Fibroblast of skin of scalp (primary cell): Measurements from ENCODE around the gene MAML3.
A peak's percentile ranks its signal among the peaks of the same experiment; 100 is the strongest.

Experiments
- DNase-seq: peaks from one replicate; pipeline ENCODE4 v3.0.0-alpha.2; 2013

MAML3 gene

GRCh38 chr4:140038031-140038533 is 115.9 kb downstream of the MAML3 start:
- no peak for DNase-seq

GRCh38 chr4:140037353-140038030 is 116.5 kb downstream of the MAML3 start:
- DNase-seq, result peak; percentile 92

DNA sequence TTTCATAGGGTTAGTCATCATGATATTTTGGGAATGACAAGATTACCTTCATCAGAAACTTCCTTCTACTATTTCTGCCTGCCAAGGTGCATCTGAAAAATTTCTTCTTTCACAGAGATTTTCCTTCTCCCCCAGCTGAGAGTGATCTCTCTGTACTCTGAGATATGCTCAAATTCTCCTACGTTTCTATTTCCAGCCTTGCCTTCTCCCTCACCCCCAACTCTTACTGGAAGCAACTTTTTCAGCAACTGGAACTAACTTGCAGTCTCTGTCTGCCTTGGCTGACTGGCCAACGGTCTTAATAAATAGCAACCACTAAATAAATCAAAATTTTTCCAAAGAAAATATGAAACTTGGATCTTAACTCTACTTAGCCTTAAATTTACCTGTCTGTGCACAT is 122.3 kb downstream of the MAML3 start:
- DNase-seq, result no peak

GRCh38 chr4:140031061-140031460 is 122.9 kb downstream of the MAML3 start:
- no peak for DNase-seq

- no peak for DNase-seq
Observed at GRCh38 chr4:140028676-140029517, 125.1 kb downstream of the MAML3 start.

GRCh38 chr4:140028101-140028500 is 125.9 kb downstream of the MAML3 start:
- no peak for DNase-seq

GRCh38 chr4:140027101-140027500 is 126.9 kb downstream of the MAML3 start:
- DNase-seq, result no peak

DNA sequence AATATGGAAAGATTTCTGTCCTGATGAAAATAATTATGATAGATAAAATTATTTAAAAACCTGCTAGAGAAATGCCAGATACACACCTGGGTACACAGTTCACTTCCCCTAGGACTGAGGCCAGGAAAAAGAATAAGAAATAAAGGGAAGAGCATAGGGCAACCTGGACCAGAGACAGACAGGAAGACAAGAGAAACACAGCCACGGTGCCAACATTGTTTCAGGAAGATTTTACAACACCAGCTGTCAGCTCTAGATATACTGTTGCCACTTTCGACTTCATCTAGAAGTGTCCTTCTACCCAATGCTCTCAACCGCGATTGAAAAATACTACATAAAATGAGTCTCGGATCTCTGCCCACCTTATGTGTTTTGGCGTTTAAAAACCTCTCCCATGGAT is 128.5 kb downstream of the MAML3 start:
- DNase-seq, result no peak

GRCh38 chr4:140020457-140021361 is 133.3 kb downstream of the MAML3 start:
- DNase-seq, result no peak

GRCh38 chr4:140019619-140020347 is 134.2 kb downstream of the MAML3 start:
- DNase-seq, result no peak

- DNase-seq, result no peak
Observed at GRCh38 chr4:140018931-140019618, 134.9 kb downstream of the MAML3 start.

DNA sequence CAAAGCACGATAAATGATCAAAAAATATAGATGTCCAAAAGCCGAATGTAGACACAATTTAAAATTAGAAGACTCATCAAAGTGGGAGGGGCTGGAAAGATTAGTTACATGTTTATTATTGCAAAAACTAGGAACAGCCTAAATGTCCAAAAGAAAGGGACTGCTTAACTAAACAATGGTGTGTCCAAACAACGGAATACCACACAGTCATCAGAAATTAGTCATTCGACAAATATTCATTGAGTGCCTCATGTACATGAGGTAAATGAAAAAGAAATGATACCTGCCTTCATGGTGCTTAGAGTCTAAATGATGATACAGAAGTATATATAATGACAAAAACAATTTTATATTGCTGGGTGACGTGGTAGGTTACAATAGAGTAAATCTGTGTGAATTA is 139.7 kb downstream of the MAML3 start:
- no peak for DNase-seq

DNA sequence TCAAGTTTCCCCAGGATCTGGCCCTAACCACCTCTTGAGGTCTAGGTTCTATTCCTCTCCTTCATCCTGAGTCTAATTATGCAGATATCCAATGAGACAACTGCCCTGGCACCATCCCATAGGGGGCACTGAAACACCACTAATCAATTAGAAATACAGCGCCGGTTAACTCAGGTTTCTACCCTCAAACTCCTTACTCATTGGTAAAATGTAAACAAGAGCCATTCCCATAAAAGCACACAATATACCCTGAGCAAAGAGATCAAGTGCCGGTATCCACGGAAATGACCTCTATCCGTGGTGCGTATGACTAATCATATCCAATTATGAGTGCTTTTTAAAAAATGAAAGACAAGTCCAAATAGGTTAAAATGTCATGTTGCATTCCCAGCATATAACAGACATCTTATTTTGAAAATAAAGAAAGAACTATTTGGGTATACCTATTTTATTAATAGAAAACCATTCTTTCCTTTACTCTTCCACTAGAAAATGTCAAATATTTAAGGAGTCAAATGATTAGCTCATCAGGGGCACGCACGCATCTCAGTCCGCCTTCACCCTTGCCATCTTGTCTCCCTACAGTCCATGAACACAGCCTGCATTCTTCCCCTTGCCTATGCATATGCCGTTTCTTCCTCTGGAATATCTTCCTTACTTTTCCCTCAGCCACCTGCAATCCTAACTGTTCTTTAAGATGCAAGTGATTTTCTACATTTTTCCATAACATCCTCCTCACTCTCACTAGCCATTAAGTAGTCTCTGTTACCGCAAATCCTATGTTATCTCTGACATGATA is 141.1 kb downstream of the MAML3 start:
- peak; percentile 70 for DNase-seq

GRCh38 chr4:140005699-140006098 is 148.3 kb downstream of the MAML3 start:
- DNase-seq, result no peak

DNA sequence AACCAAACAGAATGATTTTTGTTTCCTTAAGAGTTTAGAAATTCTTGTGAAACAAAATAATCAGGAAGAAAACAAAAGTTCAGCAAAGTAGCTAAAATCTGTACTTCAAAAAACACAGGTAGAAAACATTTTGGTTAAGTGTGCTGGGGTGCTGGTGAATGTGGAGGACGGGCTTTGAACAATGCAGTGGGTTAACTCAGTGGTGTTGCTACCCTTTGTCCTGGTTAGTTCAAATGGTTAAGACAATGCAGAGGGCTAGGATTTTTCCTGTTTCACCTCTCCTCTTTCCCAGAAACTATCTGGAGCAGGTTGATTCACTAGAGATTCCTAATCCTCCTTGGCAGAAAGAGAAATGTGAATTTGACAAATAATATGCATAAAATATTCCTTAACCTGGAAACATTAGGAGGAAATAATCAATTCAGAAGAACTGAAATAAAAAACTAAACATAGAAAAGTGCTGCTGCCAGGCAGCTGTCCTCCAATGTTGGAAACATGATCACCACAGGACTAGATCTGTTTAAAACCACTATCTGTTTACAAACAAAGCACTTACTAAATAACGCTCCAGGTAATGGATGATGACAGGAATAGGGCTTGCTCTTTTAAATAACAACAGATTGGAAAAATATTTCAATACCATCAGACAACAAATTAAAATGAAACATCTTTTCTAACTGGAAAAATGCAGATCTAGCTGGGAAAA is 148.9 kb downstream of the MAML3 start:
- DNase-seq, result no peak

DNA sequence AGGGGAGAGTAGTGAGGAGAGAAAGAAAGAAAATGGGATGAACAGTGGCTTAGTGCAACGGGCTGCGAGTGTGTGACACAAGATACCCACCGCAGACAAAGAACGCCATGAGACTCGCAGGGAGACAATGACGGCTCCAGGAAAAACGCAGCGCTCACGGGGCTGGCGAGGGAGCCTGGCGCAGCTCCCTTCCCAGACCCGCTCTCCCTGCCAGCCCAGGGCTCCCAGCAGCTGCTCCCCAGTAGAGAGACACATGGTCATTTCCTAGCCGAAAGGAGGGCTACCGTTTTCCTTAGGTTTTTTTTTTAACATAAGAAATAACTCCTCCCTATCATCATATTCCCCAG is 149.5 kb downstream of the MAML3 start:
- DNase-seq, result peak; percentile 54

DNA sequence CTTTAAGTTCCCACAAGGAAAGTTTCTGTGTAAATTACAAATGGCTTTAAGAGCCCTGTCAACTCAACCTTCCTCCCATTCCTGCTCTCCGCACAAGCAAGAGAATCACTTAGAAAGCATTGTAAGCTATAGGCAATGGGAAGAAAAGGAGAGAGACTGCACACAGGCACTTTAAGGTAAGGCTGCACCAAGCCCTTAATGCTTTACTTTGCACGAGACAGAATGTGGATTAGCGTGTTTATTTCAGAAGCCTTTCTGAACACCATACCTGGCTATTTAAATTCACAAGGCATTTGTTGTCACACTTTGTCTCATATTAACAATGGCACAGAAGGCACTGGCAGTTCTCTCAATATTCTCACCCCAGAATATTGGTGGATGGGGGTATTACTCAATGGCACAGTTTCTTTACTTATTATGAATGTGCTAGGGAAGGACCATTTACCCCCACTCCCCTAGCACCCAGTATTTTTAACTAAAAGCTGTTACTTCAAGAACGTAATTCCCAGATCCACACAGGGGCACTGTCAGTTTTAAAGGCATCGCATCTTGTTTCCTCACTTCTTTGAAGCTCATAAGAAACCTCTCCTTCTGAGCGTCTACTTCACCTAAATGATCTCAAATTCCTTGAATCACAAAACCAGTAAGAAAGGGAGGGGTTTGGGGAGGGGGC is 150.0 kb downstream of the MAML3 start:
- DNase-seq, result no peak

DNA sequence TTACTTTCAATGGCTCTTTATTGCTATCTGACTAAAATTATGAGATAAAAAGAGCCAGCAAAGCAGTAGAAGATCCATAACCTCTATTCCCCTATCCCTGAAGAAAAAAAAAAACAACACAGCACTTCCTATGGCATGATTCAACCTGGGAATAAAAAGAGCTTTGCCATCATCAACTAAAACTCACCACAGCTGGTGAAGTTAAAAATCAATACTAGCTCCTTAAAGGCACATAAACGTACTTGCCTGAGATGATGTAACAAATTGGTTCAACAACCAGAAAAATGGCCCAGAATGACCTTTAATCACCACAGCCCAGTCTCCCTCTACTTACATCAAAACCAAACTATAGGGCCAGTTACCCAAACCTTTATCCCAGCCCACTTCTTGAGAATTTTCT is 153.8 kb downstream of the MAML3 start:
- no peak for DNase-seq
